GM21390 (cell line): ENCODE data around the gene BMI1.

ENCODE experiments used
- ATAC-seq: cut with Tn5 transposase; IDR thresholded peaks from one replicate; pipeline ENCODE4 v1.9.1; 2021; ENCODE audit not compliant: unreplicated experiment

BMI1 gene

DNA sequence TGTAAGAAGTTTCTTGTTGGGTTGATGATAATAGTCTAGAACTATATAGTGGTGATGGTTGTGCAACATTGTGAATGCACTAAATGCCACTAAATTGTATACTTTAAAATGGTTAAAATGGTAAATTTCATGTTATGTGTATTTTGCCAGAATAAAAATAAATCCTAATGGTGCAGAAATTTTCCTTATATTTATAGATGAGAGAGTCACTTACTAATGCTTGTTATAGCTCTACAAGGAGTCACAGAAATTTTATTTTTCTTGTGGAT lies 45.5 kb downstream of the BMI1 start:
- ATAC-seq, result no peak

DNA sequence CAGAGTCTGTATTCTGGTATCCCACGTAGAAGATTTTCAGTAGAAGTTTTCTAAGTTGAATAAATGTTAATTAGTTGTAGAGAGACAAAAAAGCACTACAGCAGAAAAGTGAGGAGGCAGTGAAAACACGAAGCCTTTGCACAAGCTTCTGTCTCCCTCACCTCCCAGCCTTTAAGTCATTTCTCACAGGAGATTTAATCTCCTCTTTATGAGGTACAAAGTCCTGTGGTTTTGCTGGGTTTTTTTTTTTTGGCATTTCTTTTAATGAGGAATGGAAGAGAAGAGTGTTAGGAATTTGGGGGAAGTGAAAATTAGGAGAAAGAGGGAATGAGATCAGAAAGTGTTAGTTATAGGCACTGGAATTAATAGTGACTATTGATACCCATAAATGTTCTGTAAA lies 45.9 kb downstream of the BMI1 start:
- no peak for ATAC-seq

GRCh38 chr10:22367471-22367870 lies 46.6 kb downstream of the BMI1 start:
- no peak for ATAC-seq

GRCh38 chr10:22368402-22368801 lies 47.5 kb downstream of the BMI1 start:
- ATAC-seq, result no peak

GRCh38 chr10:22368981-22369380 lies 48.1 kb downstream of the BMI1 start:
- no peak for ATAC-seq

- no peak for ATAC-seq
Measured at GRCh38 chr10:22369434-22370072, 48.7 kb downstream of the BMI1 start.

DNA sequence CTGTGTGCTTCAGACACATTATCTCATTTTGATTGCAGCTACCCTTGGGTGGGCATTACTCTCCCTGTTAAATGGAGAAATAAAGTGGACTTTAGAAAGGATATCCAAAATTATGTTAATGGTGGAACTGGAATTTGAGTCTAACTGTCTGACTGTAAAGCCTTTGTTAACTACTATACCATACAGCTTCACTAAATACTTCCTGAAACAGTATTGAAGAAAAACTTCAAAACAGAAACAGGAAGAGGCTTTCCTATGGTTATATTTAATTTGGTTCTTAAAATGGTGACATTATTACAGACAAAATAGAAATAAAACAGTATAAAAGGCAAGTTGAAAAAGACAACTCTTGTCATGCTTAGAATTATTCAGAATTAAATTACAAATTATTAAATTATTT lies 49.4 kb downstream of the BMI1 start:
- ATAC-seq, result no peak

GRCh38 chr10:22372298-22372697 lies 51.4 kb downstream of the BMI1 start:
- ATAC-seq, result no peak

DNA sequence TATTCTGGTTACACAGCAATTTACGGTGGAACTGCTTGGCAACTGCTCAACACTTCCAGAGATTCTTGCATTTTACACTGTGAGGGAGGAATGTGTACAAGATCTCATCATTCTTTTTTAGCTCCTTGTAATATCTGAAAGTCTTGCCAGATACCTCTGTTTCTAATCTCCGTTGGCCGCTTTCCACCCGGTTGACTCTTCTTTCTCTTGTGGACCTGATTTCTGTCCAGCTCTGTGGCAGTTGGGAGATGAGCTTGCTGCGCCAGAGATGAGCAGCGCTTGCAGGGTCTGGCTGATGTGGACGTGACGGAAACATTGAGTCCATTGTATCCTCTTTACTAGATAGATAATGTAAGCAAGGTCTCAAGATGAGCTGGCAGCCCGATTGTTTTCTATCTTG lies 52.0 kb downstream of the BMI1 start:
- no peak for ATAC-seq

DNA sequence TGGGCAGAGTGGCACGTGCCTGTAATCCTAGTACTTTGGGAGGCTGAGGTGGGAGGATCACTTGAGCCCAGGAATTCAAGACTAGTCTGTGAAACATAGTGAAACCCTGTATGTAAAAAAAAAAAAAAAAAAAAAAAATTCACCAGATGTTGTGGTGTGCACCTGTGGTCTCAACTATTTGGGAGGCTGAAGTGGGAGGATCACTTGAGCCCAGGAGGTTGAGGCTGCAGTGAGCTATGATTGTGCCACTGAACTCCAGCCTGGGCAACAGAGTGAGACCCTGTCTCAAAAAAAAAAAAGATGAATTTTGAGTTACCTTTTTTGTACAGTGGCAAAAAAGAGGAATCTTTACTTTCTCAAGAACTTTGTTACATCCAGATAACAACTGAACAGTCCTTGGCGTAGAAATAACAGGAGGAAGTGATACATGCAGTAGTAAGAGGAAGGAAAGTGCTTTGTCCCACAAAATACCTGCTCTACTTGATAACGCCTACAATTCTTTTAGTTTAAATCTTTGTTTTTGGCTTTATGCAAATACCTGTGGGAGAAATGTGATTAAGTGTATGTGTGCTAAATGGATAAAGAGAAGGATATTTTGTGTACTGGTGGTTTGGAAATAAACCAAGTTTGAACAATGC lies 53.7 kb downstream of the BMI1 start:
- no peak for ATAC-seq

DNA sequence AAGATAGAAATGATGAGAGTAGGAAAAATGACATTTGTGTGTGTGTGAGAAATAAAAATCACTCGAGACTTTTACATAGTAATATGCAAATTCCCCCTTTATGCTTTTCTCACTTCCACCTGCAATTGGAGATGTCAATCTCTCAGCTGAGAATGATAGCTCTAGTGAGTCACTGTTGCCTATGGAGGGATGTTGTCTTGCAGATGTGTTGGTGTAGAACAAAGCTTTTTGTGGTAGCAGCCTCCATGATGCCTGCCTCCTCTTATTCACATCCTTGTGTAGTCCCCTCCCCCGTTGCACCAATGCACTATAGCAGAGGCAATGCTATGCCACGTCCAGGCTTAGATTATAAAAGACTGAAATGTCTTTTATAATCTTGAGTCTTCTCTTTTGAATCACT lies 58.2 kb downstream of the BMI1 start:
- peak; percentile 58 for ATAC-seq
